ENCODE results near the gene WDR7.

The WDR7 gene

GRCh38 chr18:56747032-56747658 is 96.0 kb downstream of the WDR7 start:
- no peak for DNase-seq (ENCODE audit: low read depth)
- TF ChIP-seq CTCF (IDR thresholded peaks at IDR 0.05; ENCODE audit: low read length, missing control alignments), result no peak
- no peak overlapping the region for H3K4me3 ChIP-seq (replicated peaks; ENCODE audit: low read depth, low read length)

GRCh38 chr18:56747857-56748256 is 96.7 kb downstream of the WDR7 start:
- DNase-seq (ENCODE audit: low read depth), result no peak
- TF ChIP-seq CTCF (IDR thresholded peaks at IDR 0.05; ENCODE audit: low read length, missing control alignments), result no peak
- no peak overlapping the region for H3K4me3 ChIP-seq (replicated peaks; ENCODE audit: low read depth, low read length)

- DNase-seq (ENCODE audit: low read depth), result peak; percentile 73
- peak; percentile 58 for TF ChIP-seq CTCF (IDR thresholded peaks at IDR 0.05; ENCODE audit: low read length, missing control alignments)
- H3K4me3 ChIP-seq (replicated peaks; ENCODE audit: low read depth, low read length), result no peak overlapping the region
These were observed 97.6 kb downstream of the WDR7 start for GRCh38 chr18:56748698-56749268.

GRCh38 chr18:56756966-56757365 is 105.8 kb downstream of the WDR7 start:
- H3K4me3 ChIP-seq (replicated peaks; ENCODE audit: low read depth, low read length), result no peak overlapping the region

GRCh38 chr18:56770097-56770496 is 118.9 kb downstream of the WDR7 start:
- H3K4me3 ChIP-seq (replicated peaks; ENCODE audit: low read depth, low read length), result no peak overlapping the region
- TF ChIP-seq CTCF (IDR thresholded peaks at IDR 0.05; ENCODE audit: low read length, missing control alignments), result no peak
- no peak for DNase-seq (ENCODE audit: low read depth)

More at GRCh38 chr18:56756966-56757365, 105.8 kb downstream of the WDR7 start:
- DNase-seq (ENCODE audit: low read depth), result no peak
- TF ChIP-seq CTCF (IDR thresholded peaks at IDR 0.05; ENCODE audit: low read length, missing control alignments), result no peak

GRCh38 chr18:56770873-56771272 is 119.7 kb downstream of the WDR7 start:
- peak; percentile 27 for DNase-seq (ENCODE audit: low read depth)
- no peak overlapping the region for H3K4me3 ChIP-seq (replicated peaks; ENCODE audit: low read depth, low read length)
- TF ChIP-seq CTCF (IDR thresholded peaks at IDR 0.05; ENCODE audit: low read length, missing control alignments), result no peak

- no peak for TF ChIP-seq CTCF (IDR thresholded peaks at IDR 0.05; ENCODE audit: low read length, missing control alignments)
- DNase-seq (ENCODE audit: low read depth), result no peak
- no peak overlapping the region for H3K4me3 ChIP-seq (replicated peaks; ENCODE audit: low read depth, low read length)
These were observed 124.5 kb downstream of the WDR7 start for GRCh38 chr18:56775701-56776100.

Data from fibroblast of pulmonary artery (primary cell).